T-helper 1 cell treated with Interleukin-12 subunit alpha and Interleukin-12 subunit beta and Interleukin-4 antibody, amounts not matched to agents 30 μg/mL and 1 μg/mL, for 36 hours (primary cell): Measurements from ENCODE around the gene PRR23C.

Source experiments
- H3K27ac Mint-ChIP-seq: one replicate; pipeline ENCODE4 v1.8.0; 2021; ENCODE audit warnings: mild to moderate bottlenecking, mixed read lengths
- H3K27me3 Mint-ChIP-seq: one replicate; pipeline ENCODE4 v1.8.0; 2021; ENCODE audit warnings: low read depth, mixed read lengths
- H3K36me3 Mint-ChIP-seq: one replicate; pipeline ENCODE4 v1.8.0; 2021; ENCODE audit warnings: low read depth, mixed read lengths
- H3K4me1 Mint-ChIP-seq: one replicate; pipeline ENCODE4 v1.8.0; 2021; ENCODE audit warnings: low read depth, mixed read lengths
- H3K4me3 Mint-ChIP-seq: one replicate; pipeline ENCODE4 v1.8.0; 2021; ENCODE audit warnings: mild to moderate bottlenecking, moderate library complexity, mixed read lengths
- H3K9me3 Mint-ChIP-seq: one replicate; pipeline ENCODE4 v1.8.0; 2021; ENCODE audit warnings: mixed read lengths

PRR23C gene

GRCh38 chr3:139020868-139021234 lies 23.8 kb downstream of the PRR23C start, which contains the start of gene PRR23B:
Gene PRR23B, minus strand, starts transcription at chr3:139020926. Its CDS starts 265 bp downstream, at chr3:139020661.
- Mint-ChIP-seq H3K27me3 (no peaks in the 10 kb centered on the region), H3K36me3 (no peaks in the 10 kb centered on the region), H3K9me3 (peaks cover 11% of the 10 kb centered on the region)

GRCh38 chr3:139020036-139020867 lies 24.4 kb downstream of the PRR23C start:
- H3K36me3 Mint-ChIP-seq, result no peaks in the 10 kb centered on the region
- no peaks in the 10 kb centered on the region for H3K27me3 Mint-ChIP-seq
- no peak overlapping the region for H3K27ac Mint-ChIP-seq
- H3K4me1 Mint-ChIP-seq, result no peaks in the 10 kb centered on the region
- peaks cover 11% of the 10 kb centered on the region for H3K9me3 Mint-ChIP-seq
- no peak overlapping the region for H3K4me3 Mint-ChIP-seq

More at GRCh38 chr3:139020868-139021234, 23.8 kb downstream of the PRR23C start, which contains the start of gene PRR23B:
- no peak within 1 kb of the TSS for H3K4me3 Mint-ChIP-seq
- H3K4me1 Mint-ChIP-seq, result no peaks in the 10 kb centered on the region
- no peak within 1 kb of the TSS for H3K27ac Mint-ChIP-seq

- no peak overlapping the region for H3K4me3 Mint-ChIP-seq
- H3K36me3 Mint-ChIP-seq, result no peaks in the 10 kb centered on the region
- no peaks in the 10 kb centered on the region for H3K27me3 Mint-ChIP-seq
- no peaks in the 10 kb centered on the region for H3K4me1 Mint-ChIP-seq
- peaks cover 17% of the 10 kb centered on the region for H3K9me3 Mint-ChIP-seq
- no peak overlapping the region for H3K27ac Mint-ChIP-seq
These were observed 28.2 kb downstream of the PRR23C start for GRCh38 chr3:139016430-139017048.

GRCh38 chr3:139006051-139006716 lies 38.5 kb downstream of the PRR23C start, which contains the start of gene PRR23A:
Gene PRR23A, minus strand, starts transcription at chr3:139006268. Its CDS starts 0 bp downstream, at chr3:139006268.
- no peaks in the 10 kb centered on the region for H3K27me3 Mint-ChIP-seq
- peaks cover 23% of the 10 kb centered on the region for H3K9me3 Mint-ChIP-seq
- no peaks in the 10 kb centered on the region for H3K36me3 Mint-ChIP-seq
- no peak within 1 kb of the TSS for H3K4me3 Mint-ChIP-seq
- no peaks in the 10 kb centered on the region for H3K4me1 Mint-ChIP-seq
- H3K27ac Mint-ChIP-seq, result no peak within 1 kb of the TSS

GRCh38 chr3:139005356-139005993 lies 39.2 kb downstream of the PRR23C start:
- Mint-ChIP-seq H3K27me3 (no peaks in the 10 kb centered on the region), H3K9me3 (peaks cover 21% of the 10 kb centered on the region), H3K36me3 (no peaks in the 10 kb centered on the region), H3K4me1 (no peaks in the 10 kb centered on the region), H3K27ac (no peak overlapping the region), H3K4me3 (no peak overlapping the region)

- no peaks in the 10 kb centered on the region for H3K36me3 Mint-ChIP-seq
- H3K9me3 Mint-ChIP-seq, result no peaks in the 10 kb centered on the region
- H3K4me1 Mint-ChIP-seq, result no peaks in the 10 kb centered on the region
- no peak overlapping the region for H3K4me3 Mint-ChIP-seq
- peaks cover 6% of the 10 kb centered on the region for H3K27me3 Mint-ChIP-seq
- no peak overlapping the region for H3K27ac Mint-ChIP-seq
These were observed 49.0 kb downstream of the PRR23C start for GRCh38 chr3:138995706-138996105.
